Activated naive CD4-positive, alpha-beta T cell (primary cell): ENCODE measurements around the gene FAM107B.
A peak's percentile ranks its signal among the peaks of the same experiment; 100 is the strongest.

Experiments used
- DNase-seq, 4 experiments: peaks; one replicate each; lab custom pipeline; 2025; lab: John Stamatoyannopoulos, UW

The FAM107B gene

DNA sequence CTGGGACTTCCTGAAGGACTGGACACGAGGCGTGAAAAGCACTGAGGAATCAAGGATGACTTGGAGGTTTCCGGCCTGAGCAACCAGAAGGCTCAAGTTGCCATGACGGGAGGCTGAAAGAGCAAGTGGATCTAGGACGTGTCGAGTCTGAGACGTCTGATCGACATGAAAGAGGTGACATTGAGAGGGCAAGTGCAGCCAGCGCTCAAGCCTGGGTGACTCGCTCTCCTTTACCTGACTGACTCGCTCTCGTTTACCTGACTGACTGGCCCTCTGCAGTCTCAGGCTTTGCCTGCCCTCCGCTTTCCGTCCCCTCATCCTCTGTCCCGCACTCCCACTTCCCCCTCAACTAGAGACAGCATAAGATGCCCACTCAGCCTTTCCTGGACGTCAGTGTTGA, 241.4 kb downstream of the FAM107B start:
- no peak for DNase-seq

GRCh38 chr10:14532473-14533251, 242.0 kb downstream of the FAM107B start:
- DNase-seq: no peak

DNA sequence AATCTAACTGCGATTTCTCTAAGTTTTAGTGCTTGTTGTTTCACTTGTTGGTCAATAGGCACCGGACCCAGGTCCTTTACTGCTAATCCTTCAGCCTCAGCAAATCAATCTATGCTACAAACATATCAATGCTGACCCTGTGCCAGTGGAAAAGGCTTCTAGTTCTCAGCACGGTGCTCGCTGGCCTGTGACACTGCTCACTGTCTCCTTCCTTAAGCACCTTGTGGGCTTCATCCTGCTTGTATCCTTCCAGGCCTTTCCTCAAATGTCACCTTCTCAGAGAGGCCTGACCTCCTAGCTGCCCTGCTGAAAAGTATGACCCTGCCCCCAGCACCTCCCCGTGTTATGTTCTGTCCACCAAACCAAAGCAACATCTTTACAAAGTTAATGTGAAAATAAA, 242.7 kb downstream of the FAM107B start:
- no peak for DNase-seq

DNA sequence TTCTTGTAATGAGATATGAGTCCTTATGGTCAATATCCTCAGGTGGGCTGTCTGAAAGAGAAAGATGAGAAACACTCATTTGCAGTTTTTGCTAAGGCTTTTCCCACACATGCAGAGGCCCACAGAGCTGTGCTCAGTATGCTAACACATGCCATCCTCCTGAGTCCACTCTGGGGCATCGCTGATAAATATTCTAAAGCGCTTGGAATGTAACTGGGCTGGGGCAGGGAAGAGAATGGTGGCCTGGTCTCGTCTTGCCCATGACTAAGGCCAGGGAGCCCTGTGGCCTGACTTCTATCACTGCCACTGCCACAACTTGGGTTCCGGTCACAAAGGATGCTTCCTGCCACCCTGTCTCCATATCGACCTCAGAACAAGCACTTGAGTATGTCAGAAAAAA, 244.2 kb downstream of the FAM107B start:
- DNase-seq: no peak

- DNase-seq: no peak
Measured at GRCh38 chr10:14529351-14529750, 245.3 kb downstream of the FAM107B start.

GRCh38 chr10:14528450-14528849, 246.2 kb downstream of the FAM107B start:
- no peak for DNase-seq

DNA sequence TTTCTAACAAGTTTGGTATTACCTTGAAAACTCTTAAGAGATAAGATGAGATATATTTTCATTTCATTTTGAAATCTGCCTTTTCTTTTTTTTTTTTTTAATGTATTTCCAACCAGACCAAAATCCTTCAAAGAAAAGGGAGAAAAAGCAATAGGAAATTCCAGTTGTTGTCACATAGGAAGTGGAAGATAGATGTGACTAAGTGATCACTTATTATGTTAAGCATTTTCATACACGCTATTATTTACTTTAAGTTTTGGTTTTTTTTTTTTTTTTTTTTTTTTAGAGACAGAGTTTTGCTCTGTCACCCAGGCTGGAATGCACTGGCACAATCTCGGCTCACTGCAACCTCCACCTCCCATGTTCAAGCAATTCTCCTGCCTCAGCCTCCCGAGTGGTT, 246.8 kb downstream of the FAM107B start:
- DNase-seq: no peak

DNA sequence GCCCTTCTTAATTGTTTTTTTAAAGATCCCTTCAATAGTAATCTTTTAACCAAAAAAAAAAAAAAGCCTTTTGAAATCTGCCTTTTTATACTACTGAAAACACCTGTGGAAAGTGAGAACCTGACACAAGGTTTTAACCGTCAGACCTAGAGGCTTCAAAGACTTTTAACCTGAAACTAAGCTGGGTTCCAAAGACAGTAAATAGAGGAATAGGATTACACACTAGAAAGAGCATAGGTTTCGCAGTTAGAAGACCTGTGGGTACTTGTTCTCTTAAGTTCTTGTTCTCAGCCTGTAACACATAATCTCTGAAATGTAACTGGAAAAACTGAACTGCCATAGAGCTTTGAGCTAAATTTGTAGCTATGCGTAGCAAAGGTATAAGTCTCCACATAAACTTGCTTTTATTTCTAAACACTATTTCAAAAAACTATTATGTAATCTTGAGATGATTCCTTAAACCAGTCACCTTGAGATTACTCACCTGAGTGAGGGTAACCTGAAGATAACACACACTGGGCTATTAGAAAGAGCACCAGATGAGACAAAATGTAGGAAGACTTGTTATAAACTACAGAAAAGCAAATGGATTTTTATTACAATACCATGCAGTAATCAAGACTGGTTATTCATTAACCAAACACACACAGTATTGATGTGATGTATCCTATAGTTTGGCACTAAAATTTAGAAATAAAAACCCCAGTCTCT, 247.4 kb downstream of the FAM107B start:
- no peak for DNase-seq

DNA sequence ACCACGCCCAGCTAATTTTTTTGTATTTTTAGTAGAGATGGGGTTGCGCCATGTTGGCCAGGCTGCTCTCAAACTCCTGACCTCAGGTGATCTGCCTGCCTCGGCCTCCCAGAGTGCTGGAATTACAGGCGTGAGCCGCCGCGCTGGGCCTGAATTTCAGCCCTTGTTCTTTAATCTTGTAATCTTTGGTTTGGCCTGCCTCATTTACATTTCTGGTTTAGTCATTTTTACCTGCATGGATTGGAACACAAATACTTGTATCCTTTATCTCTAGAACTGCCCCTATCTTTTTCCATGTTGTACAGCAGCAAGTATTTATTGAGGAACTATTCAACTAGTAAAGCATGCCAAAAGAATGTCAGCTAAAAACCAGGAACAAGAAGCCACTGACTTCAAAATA, 248.4 kb downstream of the FAM107B start:
- DNase-seq: no peak

GRCh38 chr10:14524691-14525324, 249.9 kb downstream of the FAM107B start:
- no peak for DNase-seq

- DNase-seq: no peak
Measured at GRCh38 chr10:14523286-14523685, 251.4 kb downstream of the FAM107B start.

DNA sequence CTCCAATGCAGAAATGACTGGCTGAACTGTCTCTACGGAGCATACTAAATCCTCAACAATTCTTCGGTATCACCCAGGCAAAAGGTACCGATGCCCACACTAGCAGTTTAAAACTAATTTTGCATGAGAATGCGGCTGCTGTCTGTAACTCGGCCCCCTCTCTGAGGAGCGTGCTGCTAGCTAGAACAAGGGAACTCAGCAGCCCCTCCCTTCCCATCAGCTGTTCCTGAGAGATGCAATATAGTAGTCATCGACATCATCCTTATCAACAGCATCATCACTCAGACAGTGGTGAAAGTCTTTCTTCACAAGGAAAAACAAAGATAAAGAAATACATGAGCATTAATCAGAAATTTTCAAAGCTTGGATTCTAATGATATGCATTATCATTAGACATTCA, 254.9 kb downstream of the FAM107B start:
- DNase-seq: no peak

GRCh38 chr10:14518149-14518548, 256.5 kb downstream of the FAM107B start:
- DNase-seq: no peak

DNA sequence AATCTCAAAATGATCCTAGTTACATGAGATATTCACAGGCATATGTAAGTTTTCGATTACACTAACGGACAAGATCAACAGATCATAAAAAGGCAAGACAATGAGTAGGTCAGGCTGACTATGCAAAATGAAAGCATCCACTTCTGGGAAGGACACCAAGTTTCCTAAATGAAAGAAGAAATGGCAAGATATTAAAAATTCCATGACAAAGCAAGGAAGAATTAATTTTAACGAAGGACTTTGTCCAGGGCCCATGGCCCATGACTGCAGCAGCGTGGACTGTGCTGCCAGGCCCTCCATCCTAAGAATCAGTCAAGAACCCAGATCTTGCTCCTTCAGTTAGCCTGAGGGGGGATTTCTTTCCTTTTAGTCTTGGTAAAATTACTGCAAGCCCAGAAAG, 261.6 kb downstream of the FAM107B start:
- DNase-seq: no peak

DNA sequence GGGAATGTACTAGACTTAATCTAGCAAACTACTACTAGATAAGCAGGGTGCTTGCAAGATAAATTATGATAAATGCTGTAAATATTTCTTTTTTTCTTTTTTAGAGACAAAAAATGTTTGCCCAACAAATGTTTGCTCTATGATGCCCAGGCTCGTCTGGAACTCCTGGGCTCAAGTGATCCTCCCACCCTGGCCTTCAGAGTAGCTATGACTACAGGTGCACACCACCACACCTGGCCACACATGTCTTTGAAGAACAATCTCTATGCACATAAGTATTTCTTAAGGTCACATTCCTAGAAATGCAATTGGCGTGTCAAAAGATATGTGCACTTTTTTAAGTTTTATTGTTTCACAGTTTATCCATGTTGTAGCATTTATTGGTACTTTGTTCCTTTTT, 264.4 kb downstream of the FAM107B start:
- DNase-seq: no peak

GRCh38 chr10:14508725-14509124, 266.0 kb downstream of the FAM107B start:
- DNase-seq: no peak

DNA sequence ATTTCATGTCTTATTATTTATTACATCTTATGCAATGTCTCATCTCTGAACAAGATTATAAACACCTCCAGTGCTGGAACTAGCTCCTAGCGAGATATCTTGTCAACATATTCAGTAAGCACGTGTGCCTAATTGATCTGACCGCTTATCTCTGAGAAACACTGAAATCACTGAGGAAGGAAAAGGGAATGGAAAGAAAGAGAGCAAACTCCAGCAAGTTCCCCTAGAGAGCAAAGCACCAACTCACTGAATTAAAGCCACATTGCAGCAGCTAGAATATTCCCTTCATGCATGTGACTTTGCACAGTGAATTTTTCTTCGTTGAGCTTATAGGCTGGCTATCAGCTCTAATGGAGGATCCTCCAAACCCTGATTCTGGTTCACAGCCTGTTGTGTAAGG, 266.9 kb downstream of the FAM107B start:
- no peak for DNase-seq

GRCh38 chr10:14507176-14507575, 267.5 kb downstream of the FAM107B start:
- peak in 1 of 4 experiments; percentile 10 for DNase-seq

GRCh38 chr10:14502431-14502830, 272.3 kb downstream of the FAM107B start:
- no peak for DNase-seq

DNA sequence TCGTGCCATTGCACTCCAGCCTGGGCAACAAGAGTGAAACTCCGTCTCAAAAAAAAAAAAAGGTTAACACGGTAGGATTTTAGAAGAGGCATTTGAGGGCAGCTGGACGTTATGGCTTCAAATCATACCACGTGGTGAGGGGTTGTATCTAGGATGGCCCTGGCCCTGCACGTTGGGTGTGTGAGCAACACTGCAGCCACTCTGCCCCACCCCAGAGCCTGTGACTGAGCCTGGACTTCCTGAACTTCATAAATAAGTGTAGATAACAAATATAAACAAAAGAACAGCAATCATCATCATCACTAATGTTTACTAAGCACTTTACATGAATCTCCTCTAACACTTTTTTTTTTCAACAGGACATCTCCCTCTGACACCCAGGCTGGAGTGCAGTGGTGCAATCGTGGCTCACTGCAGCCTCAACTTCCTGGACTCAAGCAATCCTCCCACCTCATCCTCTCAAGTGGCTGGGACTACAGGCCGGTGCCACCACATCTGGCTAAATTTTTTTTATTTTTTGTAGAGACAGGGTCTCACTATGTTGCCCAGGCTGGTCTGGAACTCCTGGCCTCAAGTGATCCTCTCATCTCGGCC, 274.4 kb downstream of the FAM107B start:
- DNase-seq: no peak

GRCh38 chr10:14499601-14499904, 275.1 kb downstream of the FAM107B start:
- no peak for DNase-seq

DNA sequence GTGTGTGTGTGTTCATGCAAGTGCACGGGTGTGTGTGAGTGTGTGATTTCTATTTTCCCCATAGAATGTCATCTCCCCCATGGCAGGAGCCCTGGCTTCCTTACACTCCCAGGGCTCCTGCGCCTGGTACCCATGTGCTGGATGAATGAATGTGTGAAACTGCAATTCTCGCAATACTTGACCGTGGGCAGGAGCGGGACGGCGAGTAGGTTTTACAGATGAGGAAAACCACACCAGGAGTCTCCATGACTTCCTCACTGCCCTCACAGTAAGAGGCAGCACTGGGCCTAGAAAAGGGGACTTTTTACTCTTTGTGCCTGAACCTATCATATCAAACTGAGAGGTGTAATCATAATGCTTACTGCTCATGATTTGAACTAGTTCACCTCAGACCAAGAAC, 276.4 kb downstream of the FAM107B start:
- no peak for DNase-seq

DNA sequence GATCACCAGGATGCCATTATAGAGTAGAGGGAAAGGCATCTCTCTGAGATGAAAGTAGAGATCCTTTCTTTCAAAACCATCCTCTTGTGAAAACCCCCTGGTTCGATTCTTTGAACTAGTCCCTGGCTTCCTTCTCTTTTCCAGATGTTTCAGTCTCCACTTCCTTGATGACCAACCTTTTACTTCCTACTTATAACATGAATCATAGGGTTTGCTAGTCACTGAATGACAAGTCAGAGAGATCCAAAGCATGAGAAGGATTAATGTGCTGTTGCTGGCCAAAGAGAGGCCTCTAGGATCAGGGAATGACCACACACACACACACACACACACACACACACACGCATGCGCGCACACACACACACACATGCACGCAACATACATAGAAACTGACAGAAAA, 282.9 kb downstream of the FAM107B start:
- no peak for DNase-seq
